NCI-H446 treated with DMSO at 0.1 percent for 48 hours (cell line): ENCODE results near the gene CHAC1.
"Not testable (repeated sequence)": the region's sequence is repeated elsewhere in the genome, so short reads cannot be mapped to it uniquely, and the experiment has no call there.

Experiments used
- DNase-seq: peaks from one replicate; lab custom pipeline; 2025; lab: John Stamatoyannopoulos, UW

Gene CHAC1

GRCh38 chr15:40937762-40938535 lies 15.3 kb upstream of the CHAC1 start:
- no peak for DNase-seq

- DNase-seq = no peak
Measured at GRCh38 chr15:40938536-40938870, 14.8 kb upstream of the CHAC1 start.

DNA sequence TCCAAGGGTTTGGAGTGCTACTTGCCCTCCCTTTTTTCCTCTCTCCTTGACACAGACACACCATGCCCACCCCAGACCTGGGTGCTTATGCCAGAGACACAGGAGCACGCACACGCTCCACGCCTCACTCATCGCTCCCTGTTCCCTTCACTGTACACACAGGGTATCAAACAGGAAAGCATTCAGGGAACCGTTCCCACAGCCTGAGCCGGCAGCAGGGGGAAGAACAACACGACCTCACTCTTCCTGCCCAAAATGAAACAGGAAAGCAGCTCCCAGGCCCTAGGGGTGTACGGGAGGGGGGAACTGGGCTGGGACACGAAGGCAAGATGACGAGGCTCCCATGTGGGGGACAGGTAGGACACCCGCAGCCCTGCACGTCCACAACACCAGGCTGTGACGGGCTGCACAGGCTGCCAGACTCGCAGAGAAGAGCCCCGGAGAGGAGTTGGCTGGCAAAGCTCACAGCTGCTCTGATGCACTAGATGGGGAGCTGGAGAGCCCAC lies 12.9 kb upstream of the CHAC1 start:
- DNase-seq = no peak

- DNase-seq = no peak
Measured at GRCh38 chr15:40941068-40941527, 12.2 kb upstream of the CHAC1 start.

DNA sequence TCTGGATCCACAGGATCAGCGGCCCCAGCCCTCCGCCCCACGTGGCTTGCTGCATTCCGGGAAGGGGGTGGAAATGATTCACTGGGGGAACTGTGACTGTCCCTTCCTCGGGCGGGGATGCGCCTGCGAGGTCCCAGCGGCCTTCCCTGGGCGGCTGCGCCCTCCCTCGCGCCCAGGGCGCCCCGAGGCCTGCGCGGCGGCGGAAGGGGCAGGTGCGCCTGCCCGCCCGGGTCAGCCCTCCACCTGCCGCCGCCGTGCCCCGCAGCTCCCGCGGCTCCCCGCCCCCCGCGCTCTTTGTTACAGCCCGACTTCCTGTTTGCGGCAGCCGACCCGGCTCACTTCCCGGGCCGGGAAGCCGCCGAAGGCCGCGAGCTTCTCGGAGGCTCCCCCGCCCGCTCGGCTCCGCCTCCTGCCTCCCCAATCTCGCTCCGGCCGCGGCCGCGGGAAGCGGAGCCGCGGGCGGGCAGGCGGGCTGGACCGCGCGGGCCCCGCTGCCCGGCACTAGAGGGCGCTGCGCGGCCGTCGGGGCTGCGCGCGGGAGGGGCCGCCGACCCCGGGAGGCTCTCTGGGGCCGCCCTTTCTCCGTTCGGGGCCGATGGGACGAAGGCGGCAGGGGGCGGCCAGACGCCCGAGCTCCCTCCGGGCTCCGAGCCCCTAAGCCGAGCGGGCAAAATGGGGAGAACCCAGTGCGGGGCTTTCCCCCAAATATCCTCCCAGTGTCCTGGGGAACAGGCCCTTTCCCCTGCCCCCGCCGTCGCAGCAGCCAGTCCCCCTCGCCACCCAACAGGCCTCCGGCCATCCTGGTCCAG lies 11.5 kb upstream of the CHAC1 start:
- no peak for DNase-seq

DNA sequence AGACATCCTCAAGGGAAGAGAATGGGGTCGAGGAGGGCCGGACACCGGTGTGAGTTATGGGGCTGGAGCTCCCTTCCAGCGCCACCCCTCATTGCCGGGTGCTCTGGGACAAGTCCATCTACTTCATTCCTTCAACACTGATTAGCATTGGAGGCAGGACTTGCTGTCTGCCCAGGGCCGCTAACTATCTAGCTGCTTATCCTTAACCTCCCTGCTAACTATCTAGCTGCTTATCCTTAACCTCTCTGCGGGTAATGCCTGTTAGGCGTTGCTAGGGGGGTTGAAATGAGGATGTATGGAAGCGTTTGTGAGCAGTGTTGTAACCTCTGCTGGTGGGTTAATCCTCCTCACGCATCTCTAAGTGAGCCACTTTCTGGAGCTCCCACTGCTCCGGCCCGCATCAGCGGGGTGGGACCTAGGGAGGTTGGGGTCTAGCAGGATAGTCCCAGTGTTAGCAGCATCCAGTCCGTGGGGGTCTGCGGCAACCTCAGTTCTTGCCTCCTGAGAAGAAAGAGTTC lies 10.9 kb upstream of the CHAC1 start:
- no peak for DNase-seq

DNA sequence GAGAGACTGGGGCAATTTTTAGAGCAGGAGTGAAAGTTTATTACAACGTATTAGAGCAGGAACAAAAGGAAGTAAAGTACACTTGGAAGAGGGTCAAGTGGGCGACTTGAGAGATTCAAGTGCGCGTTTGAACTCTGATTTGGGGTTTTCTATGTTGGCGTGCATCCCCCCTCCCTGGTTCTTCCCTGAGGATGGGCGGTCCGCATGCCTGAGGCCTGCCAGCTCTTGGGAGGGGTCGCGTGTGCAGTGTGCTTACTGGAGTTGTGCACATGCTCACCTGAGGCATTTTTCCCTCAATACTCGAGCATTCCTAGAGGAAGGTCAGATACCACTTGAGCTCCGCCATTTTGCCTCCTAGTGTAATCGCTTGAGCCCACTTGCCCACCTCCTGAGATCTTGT lies 10.4 kb upstream of the CHAC1 start:
- no peak for DNase-seq

GRCh38 chr15:40943764-40944365 lies 9.4 kb upstream of the CHAC1 start:
- no peak for DNase-seq

DNA sequence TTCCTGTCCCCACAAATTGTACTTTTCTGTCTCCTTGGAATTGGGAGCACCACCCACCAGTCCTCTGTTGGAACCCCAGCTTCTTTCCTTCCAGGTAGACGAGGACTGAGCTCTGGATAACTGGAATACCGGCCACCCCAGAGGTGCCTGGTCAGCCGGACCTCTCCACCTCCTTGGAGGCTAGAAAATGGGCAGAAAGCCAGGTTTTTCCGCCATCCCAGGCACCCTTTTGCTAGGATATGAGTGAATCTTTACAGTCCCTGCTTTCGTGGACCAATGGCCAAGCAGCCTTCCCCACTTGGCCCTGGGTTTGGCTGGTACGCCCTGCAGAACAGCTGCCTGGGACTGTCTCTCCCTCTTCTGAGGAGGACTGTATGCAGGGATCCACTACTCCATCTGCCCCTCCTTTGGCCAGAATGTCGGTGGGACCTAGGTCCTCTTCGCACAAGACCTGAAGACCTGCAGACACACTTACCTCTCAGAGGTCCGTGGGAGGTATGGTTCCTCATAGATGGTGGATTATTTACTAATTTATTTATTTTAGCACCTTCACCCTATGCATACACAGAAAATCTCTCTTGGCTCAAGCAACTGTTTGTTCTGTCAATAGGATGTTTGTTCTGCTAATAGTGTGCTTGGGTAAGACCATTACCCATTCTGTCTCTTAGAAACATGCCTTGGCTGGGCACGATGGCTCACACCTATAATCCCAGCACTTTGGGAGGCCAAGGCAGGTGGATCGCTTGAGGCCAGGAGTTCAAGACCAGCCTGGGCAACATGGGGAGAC lies 8.6 kb upstream of the CHAC1 start:
- no peak for DNase-seq

- DNase-seq = no peak
Measured at GRCh38 chr15:40948706-40949473, 4.4 kb upstream of the CHAC1 start.

GRCh38 chr15:40949756-40950207 lies 3.5 kb upstream of the CHAC1 start:
- DNase-seq = no peak

DNA sequence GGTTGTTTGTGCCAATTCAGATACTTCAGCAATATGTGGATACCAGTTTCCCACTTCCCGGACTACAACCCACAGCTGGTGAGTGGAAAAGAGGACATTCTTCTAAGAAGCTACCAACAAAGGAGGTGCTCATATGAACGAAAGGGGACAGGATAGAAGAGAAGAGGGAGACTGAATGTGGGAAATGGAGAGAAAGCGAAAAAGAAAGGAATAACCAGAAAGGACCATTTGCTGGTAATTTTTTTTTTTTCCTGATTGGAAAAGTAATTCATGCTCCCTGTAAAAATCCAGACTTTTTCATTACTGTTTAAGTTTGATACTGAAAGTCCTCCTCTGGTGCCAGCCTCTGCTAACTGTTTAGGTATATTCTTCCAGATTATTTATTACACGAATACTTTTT lies 1.5 kb upstream of the CHAC1 start:
- DNase-seq = no peak

- no peak for DNase-seq
Measured at GRCh38 chr15:40952301-40952900, 870 bp upstream of the CHAC1 start.

DNA sequence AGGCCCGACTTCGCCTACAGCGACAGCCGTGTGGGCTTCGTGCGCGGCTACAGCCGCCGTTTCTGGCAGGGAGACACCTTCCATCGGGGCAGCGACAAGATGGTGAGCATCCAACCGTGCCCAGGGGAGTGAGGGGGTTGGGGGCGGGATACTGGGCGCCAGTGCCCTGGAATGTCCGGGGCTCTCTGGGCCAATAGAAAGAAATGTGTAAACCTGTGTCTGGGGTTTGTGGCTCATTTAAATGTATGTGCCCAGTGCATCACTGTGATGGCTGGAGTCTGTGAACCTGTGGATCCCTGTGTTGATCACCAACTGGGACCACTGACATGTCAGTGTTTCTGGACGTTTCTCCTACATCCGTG lies 423 bp downstream of the CHAC1 start:
- DNase-seq = no peak

DNA sequence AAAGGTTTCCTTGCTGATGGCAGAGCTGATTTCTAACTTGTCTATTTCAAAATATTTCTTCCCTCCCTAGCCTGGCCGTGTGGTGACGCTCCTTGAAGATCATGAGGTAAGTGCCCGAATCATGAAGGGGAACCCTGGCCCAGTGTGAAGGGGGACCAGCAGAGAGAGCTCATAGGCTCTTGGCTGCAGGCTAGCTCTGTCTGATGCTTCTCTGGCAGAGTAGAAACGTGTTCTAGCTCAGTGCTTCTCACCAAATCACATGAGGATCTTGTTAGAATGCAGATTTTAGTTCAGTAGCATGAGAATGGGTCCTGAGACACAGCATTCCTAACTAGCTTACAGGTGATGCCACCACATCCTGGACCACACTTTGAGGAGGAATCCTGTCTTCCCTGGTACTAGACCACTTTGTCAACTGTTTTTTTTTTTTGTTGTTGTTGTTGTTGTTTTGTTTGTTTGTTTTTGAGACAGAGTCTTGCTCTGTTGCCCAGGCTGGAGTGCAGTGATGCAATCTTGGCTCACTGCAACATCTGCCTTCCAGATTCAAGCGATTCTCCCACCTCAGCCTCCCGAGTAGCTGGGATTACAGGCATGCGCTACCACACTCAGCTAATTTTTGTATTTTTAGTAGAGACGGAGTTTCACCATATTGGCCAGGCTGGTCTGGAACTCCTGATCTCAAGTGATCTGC lies 1.0 kb downstream of the CHAC1 start:
- DNase-seq = not testable (repeated sequence)

DNA sequence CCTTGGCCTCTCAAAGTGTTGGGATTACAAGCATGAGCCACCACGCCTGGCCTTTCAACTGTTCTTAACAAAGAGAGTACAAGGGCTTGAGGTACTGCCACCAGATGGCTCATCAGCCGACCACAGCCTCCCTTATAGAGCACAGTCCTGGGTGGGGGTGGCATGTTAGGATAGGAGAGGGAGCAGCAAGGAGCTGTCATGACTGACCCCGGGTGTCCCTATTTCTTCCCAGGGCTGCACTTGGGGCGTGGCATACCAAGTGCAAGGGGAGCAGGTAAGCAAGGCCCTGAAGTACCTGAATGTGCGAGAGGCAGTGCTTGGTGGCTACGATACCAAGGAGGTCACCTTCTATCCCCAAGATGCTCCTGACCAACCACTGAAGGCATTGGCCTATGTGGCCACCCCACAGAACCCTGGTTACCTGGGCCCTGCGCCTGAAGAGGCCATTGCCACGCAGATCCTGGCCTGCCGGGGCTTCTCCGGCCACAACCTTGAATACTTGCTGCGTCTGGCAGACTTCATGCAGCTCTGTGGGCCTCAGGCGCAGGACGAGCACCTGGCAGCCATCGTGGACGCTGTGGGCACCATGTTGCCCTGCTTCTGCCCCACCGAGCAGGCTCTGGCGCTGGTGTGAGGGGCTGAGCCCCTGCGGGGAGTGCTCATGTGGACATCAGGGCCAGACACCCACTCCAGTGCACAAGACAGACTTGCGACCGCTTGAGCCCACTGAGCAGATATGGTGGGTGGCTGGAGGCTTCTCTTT lies 2.1 kb downstream of the CHAC1 start:
- no peak for DNase-seq

DNA sequence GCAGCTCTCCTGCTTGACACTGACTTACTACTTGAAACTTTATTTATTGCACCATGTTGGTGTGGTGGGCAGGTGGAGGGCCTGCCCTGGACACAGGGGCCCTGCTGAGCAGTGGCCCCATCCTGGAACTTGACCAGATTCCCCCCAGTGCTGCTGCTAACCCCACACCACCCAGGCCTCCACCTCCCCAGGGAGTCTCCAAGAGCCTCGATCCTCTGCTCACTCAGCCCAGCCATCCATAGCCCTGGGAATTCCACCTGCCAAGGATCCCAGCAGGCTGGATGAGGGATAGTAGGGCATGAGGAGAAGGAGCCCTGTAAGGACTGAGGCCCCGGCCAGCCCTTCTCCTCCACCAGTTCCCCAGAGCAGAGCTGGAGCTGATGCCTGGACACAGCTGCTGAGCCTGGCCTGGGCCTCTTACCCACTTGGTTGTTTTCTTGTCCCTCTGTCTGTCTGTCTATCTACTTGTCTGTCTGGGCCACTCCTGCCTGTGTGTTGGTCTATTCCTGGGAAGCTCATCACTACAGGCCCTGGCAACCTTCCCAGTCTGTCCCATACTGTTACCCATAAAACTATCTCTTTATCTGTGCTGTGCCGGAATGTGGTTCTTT lies 2.8 kb downstream of the CHAC1 start:
- no peak for DNase-seq

GRCh38 chr15:40956541-40956982 lies 3.3 kb downstream of the CHAC1 start:
- no peak for DNase-seq
